ENCODE measurements around the gene HOXD11. TPM values are rescaled to one million over a fixed set of nuclear protein-coding genes. Genes with fewer than 3 reads are reported as not detected.
A peak's percentile ranks its signal among the peaks of the same experiment; 100 is the strongest.

HOXD11 gene
- total RNA-seq, 2 donors from 2014 or later = not detected

GRCh38 chr2:176138526-176138922 is 31.4 kb downstream of the HOXD11 start:
- Histone ChIP-seq H3K4me1 (peaks cover 26% of the 10 kb centered on the region), H3K27ac (no peak overlapping the region), H3K9me3 (no peaks in the 10 kb centered on the region), H3K36me3 (replicated peaks in 1 of 2; ENCODE audit: insufficient read depth in 1 of 2, low read depth in 2 of 2) (no peaks in the 10 kb centered on the region), H3K27me3 (peaks cover 0 to 55% of the 10 kb centered on the region in 2 donors), H3K4me3 (no peak overlapping the region)
- TF ChIP-seq, protein P1, sequence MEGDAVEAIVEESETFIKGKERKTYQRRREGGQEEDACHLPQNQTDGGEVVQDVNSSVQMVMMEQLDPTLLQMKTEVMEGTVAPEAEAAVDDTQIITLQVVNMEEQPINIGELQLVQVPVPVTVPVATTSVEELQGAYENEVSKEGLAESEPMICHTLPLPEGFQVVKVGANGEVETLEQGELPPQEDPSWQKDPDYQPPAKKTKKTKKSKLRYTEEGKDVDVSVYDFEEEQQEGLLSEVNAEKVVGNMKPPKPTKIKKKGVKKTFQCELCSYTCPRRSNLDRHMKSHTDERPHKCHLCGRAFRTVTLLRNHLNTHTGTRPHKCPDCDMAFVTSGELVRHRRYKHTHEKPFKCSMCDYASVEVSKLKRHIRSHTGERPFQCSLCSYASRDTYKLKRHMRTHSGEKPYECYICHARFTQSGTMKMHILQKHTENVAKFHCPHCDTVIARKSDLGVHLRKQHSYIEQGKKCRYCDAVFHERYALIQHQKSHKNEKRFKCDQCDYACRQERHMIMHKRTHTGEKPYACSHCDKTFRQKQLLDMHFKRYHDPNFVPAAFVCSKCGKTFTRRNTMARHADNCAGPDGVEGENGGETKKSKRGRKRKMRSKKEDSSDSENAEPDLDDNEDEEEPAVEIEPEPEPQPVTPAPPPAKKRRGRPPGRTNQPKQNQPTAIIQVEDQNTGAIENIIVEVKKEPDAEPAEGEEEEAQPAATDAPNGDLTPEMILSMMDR (IDR thresholded peaks at IDR 0.05) = no peak
- no peak for TF ChIP-seq POLR2A (IDR thresholded peaks at IDR 0.05)
- ATAC-seq = no peak
- no peak for DNase-seq
- WGBS, 2 donors = 9 to 12% methylated on average over 14 of the region's 14 CpGs
- intact Hi-C loops (cut with DNase I) = no loop called here

DNA sequence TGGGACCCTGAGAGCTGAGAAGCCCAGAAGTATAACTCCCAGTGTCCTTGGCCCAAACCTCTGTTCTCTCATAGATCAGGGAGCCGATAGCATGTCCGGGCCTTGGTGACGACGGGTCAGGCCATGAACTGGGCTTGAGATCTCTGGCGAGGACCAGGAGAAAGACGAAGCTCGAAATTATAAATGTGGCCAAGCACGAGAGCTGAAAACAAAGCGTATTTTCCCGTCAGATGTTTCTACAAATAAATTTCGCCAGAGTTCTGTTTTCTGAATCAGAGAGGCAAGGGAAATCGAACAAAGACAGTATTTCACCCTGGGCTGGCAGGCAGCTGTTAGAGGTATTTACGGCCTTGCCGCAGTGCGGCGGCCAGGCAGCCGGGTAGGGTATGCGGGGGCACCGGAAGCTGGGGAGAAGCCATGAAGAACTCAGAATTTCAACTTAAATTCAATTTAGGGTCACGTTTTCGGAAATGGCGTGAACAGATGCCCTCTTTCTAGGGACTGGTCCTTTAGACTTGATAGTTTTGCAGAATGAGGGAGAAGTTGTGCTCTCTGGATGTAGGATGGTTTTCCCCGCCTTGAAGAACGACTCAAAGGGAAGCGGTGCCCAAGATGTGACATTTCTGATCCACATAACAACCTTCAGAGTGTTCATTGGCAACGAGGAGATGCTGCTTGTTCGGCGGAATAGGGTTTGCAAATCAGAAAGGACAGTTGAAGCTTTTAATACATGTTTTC is 32.0 kb downstream of the HOXD11 start:
- WGBS, 2 donors = 10 to 20% methylated on average over 28 of the region's 28 CpGs
- ATAC-seq (no peak), DNase-seq (no peak)
- TF ChIP-seq, protein P1 (IDR thresholded peaks at IDR 0.05) = no peak
- no peak for TF ChIP-seq POLR2A (IDR thresholded peaks at IDR 0.05)
- peaks cover 26% of the 10 kb centered on the region for H3K4me1 ChIP-seq
- no peak overlapping the region for H3K27ac ChIP-seq
- no peak overlapping the region for H3K4me3 ChIP-seq
- H3K27me3 ChIP-seq = peaks cover 0 to 50% of the 10 kb centered on the region in 2 donors
- intact Hi-C loops (cut with DNase I) = no loop called here
- H3K9me3 ChIP-seq = no peaks in the 10 kb centered on the region
- H3K36me3 ChIP-seq (replicated peaks in 1 of 2; ENCODE audit: insufficient read depth in 1 of 2, low read depth in 2 of 2) = no peaks in the 10 kb centered on the region

DNA sequence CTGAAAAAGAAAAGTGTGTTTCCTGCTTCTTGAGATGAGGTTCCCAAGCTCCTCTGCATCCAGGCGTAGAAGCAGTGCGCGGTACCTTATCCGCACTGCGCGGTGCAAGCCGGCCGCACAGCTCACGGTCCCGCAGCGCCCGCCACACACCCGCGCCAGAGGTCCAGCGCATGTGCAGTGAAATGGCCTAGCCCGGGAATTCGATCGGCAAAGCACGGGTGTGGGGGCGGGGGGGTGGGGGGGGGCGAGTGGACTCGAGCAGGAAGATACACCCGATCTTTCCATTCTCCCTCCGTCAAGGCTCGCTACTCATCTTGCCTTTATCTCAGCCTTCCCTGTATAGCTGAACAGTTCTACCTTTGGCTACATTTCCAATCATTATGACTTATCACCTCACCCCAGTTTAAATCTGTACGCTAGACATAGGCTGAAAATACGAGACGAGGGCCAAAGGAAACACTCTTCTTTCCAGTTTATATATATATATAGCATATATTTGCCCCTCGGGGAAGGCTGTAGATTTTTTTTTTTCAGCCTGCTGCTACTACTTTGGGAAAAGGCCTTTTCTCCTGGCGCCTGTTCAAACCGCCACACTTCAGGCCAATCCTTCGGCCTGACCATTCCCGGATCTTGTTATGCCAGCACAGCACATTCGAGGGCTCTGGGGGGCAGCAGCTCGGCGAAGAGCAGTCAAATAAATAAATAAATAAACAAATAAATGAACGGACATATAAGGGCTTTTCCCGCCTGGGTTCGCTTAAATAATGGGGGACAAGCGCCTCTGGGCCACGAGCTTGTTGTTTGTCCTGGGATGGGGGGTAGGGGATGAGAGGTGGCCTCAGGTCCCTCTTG is 32.8 kb downstream of the HOXD11 start:
- ATAC-seq = peak; percentile 31
- Histone ChIP-seq H3K4me1 (peaks cover 26% of the 10 kb centered on the region), H3K4me3 (no peak overlapping the region), H3K27me3 (peaks cover 0 to 44% of the 10 kb centered on the region in 2 donors), H3K36me3 (replicated peaks in 1 of 2; ENCODE audit: insufficient read depth in 1 of 2, low read depth in 2 of 2) (no peaks in the 10 kb centered on the region), H3K9me3 (no peaks in the 10 kb centered on the region), H3K27ac (peak overlapping the region in 2 of 4 donors; percentile 26 to 27)
- no peak for DNase-seq
- intact Hi-C loops (cut with DNase I) = loop anchor here (5.0 to 10.0 kb wide), 2 partner anchors 317 to 405 kb away; no protein-coding TSS in a partner anchor
- 8 to 15% methylated on average over 41 of the region's 41 CpGs for WGBS, 2 donors
- TF ChIP-seq POLR2A (IDR thresholded peaks at IDR 0.05) = no peak
- TF ChIP-seq, protein P1 (IDR thresholded peaks at IDR 0.05) = no peak

DNA sequence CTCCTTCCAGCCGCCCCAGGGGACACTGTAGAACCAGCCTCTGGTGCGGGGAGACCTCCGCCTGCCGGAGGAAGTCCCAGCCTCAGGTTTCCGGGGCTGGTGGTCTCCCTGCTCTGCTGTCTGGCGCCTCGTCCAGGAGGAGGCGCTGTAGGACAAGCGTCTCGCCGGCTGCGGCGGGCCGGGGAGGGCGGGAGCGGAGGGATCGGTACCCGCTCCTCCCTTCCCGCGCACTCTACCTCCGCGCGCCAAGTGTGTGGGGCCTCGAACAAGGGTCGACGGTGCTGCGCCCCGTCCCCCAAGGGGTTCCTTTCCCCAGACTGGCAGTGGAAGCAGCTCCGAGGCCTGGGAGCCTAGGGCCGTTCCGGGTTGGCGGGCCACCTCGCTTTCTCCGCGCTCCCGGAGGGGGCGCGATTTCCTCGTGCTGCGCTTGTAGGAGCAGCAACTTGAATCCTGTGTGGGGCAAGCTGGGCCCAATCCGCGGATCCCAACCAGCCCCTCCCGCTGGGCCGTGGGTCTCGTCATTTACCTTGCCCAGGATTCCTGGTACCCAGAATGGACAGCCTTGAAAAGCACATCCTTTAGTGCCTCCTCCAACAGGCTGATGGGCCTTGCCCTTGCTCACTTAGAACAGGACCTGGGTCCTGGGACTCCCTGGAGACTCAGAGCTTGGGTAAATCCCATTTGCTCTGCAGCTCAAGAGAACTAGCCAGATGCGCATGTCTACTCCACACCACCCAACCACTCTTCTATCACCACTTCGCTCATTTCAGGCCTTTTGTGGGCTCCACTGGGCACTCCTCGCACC is 33.6 kb downstream of the HOXD11 start:
- Histone ChIP-seq H3K4me1 (peaks cover 25% of the 10 kb centered on the region), H3K9me3 (no peaks in the 10 kb centered on the region), H3K27ac (peak overlapping the region in 2 of 4 donors; percentile 26 to 27), H3K27me3 (peaks cover 0 to 39% of the 10 kb centered on the region in 2 donors), H3K4me3 (no peak overlapping the region), H3K36me3 (replicated peaks in 1 of 2; ENCODE audit: insufficient read depth in 1 of 2, low read depth in 2 of 2) (no peaks in the 10 kb centered on the region)
- peak; percentile 57 to 69 (median 63) for DNase-seq
- TF ChIP-seq, protein P1 (IDR thresholded peaks at IDR 0.05) = peak; percentile 75 to 92 (median 83)
- no peak for TF ChIP-seq POLR2A (IDR thresholded peaks at IDR 0.05)
- peak; percentile 79 for ATAC-seq
- intact Hi-C loops (cut with DNase I) = loop anchor here (5.0 to 10.0 kb wide), 2 partner anchors 317 to 404 kb away; no protein-coding TSS in a partner anchor
- WGBS, 2 donors = 8 to 60% methylated on average over 5 to 48 of the region's 48 CpGs

Measured in body of pancreas (tissue), 4 donors.